Thoracic aorta (tissue), 2 donors: ENCODE measurements around the gene ANKRD29. TPM values are rescaled to one million over a fixed set of nuclear protein-coding genes. Genes with fewer than 3 reads are reported as not detected.

Source experiments
- ATAC-seq: fragments of 150-250 bp; one replicate; pipeline ENCODE4 v1.8.0; 2017; ENCODE audit warnings: low read depth; ENCODE audit not compliant: insufficient number of reproducible peaks, low FRiP score
- DNase-seq: peaks from one replicate; pipeline ENCODE4 v3.0.0-alpha.2; 2020; ENCODE audit warnings: low spot score
- H3K27ac ChIP-seq, 2 donors: fragments of 200-600 bp; sonication (generic); 1 replicate in 1 of 2; 2 replicates in 1 of 2; pipeline ENCODE4 v1.5.1; 2016; ENCODE audit warnings: mild to moderate bottlenecking in 2 of 2, moderate library complexity in 2 of 2
- H3K27me3 ChIP-seq: fragments of 200-600 bp; sonication (generic); replicated peaks from 2 replicates; pipeline ENCODE4 v1.6.0; 2016; ENCODE audit warnings: mild to moderate bottlenecking; ENCODE audit not compliant: insufficient read depth
- H3K36me3 ChIP-seq: fragments of 200-600 bp; sonication (generic); one replicate; pipeline ENCODE4 v1.5.1; 2016
- H3K4me1 ChIP-seq, 2 donors: fragments of 200-600 bp; sonication (generic); 1 replicate in 1 of 2; 2 replicates in 1 of 2; pipeline versions ENCODE4 v1.5.1 to v1.6.0; 2016; ENCODE audit warnings: low read depth in 2 of 2, mild to moderate bottlenecking in 1 of 2; ENCODE audit not compliant: control insufficient read depth in 1 of 2
- H3K4me3 ChIP-seq: fragments of 200-600 bp; sonication (generic); 2 replicates; pipeline ENCODE4 v1.5.1; 2016; ENCODE audit warnings: mild to moderate bottlenecking
- H3K9me3 ChIP-seq: fragments of 200-600 bp; sonication (generic); 2 replicates; pipeline ENCODE4 v1.5.1; 2016
- CTCF ChIP-seq: fragments of 200-600 bp; sonication (generic); IDR thresholded peaks from one replicate; pipeline ENCODE4 v1.5.1; 2019; ENCODE audit warnings: antibody characterized with exemption
- total RNA-seq, 2 donors: library from RNA; depleted of rRNA; stranded (reverse); fragments of >200 nt; gene quantifications; one replicate each; pipeline versions ENCODE4 v1.1.0 to v1.2.3, GENCODE V29; 2016

The ANKRD29 gene
- total RNA-seq, 2 donors from 2014 or later = 5.6 to 15.7 TPM

GRCh38 chr18:23556145-23556780 lies 106.4 kb downstream of the ANKRD29 start:
- Histone ChIP-seq H3K9me3 (no peaks in the 10 kb centered on the region), H3K27me3 (no peaks in the 10 kb centered on the region), H3K27ac (no peak overlapping the region), H3K4me1 (no peaks in the 10 kb centered on the region), H3K4me3 (no peak overlapping the region), H3K36me3 (peaks cover 71% of the 10 kb centered on the region)
- DNase-seq = no peak
- ATAC-seq = no peak
- no peak for TF ChIP-seq CTCF

GRCh38 chr18:23553887-23554286 lies 108.8 kb downstream of the ANKRD29 start:
- no peak for TF ChIP-seq CTCF
- Histone ChIP-seq H3K27me3 (no peaks in the 10 kb centered on the region), H3K4me3 (no peak overlapping the region), H3K4me1 (no peaks in the 10 kb centered on the region), H3K36me3 (peaks cover 64% of the 10 kb centered on the region), H3K9me3 (no peaks in the 10 kb centered on the region), H3K27ac (no peak overlapping the region)
- no peak for DNase-seq
- no peak for ATAC-seq

GRCh38 chr18:23552505-23552904 lies 110.2 kb downstream of the ANKRD29 start:
- no peaks in the 10 kb centered on the region for H3K9me3 ChIP-seq
- peaks cover 60% of the 10 kb centered on the region for H3K36me3 ChIP-seq
- DNase-seq (no peak), ATAC-seq (no peak)
- no peaks in the 10 kb centered on the region for H3K4me1 ChIP-seq
- TF ChIP-seq CTCF = no peak
- no peak overlapping the region for H3K4me3 ChIP-seq
- H3K27ac ChIP-seq = no peak overlapping the region
- H3K27me3 ChIP-seq = no peaks in the 10 kb centered on the region

GRCh38 chr18:23551978-23552377 lies 110.7 kb downstream of the ANKRD29 start:
- Histone ChIP-seq H3K27me3 (no peaks in the 10 kb centered on the region), H3K4me1 (no peaks in the 10 kb centered on the region), H3K9me3 (no peaks in the 10 kb centered on the region), H3K27ac (no peak overlapping the region), H3K36me3 (peaks cover 56% of the 10 kb centered on the region), H3K4me3 (no peak overlapping the region)
- no peak for TF ChIP-seq CTCF
- DNase-seq (no peak), ATAC-seq (no peak)

GRCh38 chr18:23550898-23551297 lies 111.8 kb downstream of the ANKRD29 start:
- H3K9me3 ChIP-seq = no peaks in the 10 kb centered on the region
- H3K27ac ChIP-seq = no peak overlapping the region
- H3K4me3 ChIP-seq = no peak overlapping the region
- no peak for TF ChIP-seq CTCF
- H3K27me3 ChIP-seq = no peaks in the 10 kb centered on the region
- H3K36me3 ChIP-seq = peaks cover 46% of the 10 kb centered on the region
- DNase-seq (no peak), ATAC-seq (no peak)
- H3K4me1 ChIP-seq = no peaks in the 10 kb centered on the region

Other genes starting within 250 kb of the ANKRD29 start
- 10 to 100 TPM; 51.3 to 59.0 TPM for gene RIOK3, start 209.6 kb downstream of the ANKRD29 start, total RNA-seq
- 10 to 100 TPM; 16.8 to 27.5 TPM for gene RMC1, start 159.4 kb downstream of the ANKRD29 start, total RNA-seq
- 10 to 100 TPM; 85.6 to 96.7 TPM for gene NPC1, start 76.4 kb downstream of the ANKRD29 start, total RNA-seq
- gene LAMA3, start 26.5 kb upstream of the ANKRD29 start, total RNA-seq = 10 to 100 TPM; 30.1 to 34.2 TPM